ENCODE measurements around the gene LMTK3. TPM values are rescaled to one million over a fixed set of nuclear protein-coding genes. Genes with fewer than 3 reads are reported as not detected.
A peak's percentile ranks its signal among the peaks of the same experiment; 100 is the strongest.

The LMTK3 gene
- total and polyA plus RNA-seq, 2 experiments from 2014 or later = 1.6 to 11.8 TPM

DNA sequence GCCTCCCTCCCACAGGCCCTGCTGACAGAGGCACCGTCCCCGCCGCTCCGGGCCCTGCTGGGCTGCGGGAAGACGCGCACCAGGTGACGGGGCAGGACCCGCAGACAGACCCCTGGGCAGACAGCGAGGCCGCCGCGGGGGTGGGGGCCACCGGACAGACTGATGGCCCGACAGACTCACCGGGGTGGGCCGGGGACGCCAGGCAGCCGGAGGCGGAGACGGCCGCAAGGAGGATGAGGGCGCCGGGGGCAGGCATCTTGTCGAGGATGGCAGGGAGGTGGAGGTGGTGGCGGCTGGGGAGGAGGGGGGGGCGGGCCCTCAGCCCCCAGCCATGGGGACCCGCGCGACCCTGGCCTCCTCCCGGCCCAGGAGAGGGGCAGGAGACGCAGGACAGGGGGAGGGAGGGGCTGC, 309 bp downstream of the LMTK3 start:
- no peaks in the 10 kb centered on the region for H3K9me2 ChIP-seq (ENCODE audit: insufficient read depth)
- peaks cover 9% of the 10 kb centered on the region; the same call in 1 of the 2 replicates for H3F3A ChIP-seq (replicated peaks; ENCODE audit: low read depth)
- H3K27ac Mint-ChIP-seq = no peak overlapping the region
- peak overlapping the region; percentile 83 for H3K4me3 Mint-ChIP-seq
- peaks cover 19% of the 10 kb centered on the region for H3K4me1 Mint-ChIP-seq
- TF ChIP-seq, protein P1, sequence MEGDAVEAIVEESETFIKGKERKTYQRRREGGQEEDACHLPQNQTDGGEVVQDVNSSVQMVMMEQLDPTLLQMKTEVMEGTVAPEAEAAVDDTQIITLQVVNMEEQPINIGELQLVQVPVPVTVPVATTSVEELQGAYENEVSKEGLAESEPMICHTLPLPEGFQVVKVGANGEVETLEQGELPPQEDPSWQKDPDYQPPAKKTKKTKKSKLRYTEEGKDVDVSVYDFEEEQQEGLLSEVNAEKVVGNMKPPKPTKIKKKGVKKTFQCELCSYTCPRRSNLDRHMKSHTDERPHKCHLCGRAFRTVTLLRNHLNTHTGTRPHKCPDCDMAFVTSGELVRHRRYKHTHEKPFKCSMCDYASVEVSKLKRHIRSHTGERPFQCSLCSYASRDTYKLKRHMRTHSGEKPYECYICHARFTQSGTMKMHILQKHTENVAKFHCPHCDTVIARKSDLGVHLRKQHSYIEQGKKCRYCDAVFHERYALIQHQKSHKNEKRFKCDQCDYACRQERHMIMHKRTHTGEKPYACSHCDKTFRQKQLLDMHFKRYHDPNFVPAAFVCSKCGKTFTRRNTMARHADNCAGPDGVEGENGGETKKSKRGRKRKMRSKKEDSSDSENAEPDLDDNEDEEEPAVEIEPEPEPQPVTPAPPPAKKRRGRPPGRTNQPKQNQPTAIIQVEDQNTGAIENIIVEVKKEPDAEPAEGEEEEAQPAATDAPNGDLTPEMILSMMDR (conservative IDR thresholded peaks at IDR 0.05; ENCODE audit: low read depth in 2 of 2) = no peak
- TF ChIP-seq, protein P2, sequence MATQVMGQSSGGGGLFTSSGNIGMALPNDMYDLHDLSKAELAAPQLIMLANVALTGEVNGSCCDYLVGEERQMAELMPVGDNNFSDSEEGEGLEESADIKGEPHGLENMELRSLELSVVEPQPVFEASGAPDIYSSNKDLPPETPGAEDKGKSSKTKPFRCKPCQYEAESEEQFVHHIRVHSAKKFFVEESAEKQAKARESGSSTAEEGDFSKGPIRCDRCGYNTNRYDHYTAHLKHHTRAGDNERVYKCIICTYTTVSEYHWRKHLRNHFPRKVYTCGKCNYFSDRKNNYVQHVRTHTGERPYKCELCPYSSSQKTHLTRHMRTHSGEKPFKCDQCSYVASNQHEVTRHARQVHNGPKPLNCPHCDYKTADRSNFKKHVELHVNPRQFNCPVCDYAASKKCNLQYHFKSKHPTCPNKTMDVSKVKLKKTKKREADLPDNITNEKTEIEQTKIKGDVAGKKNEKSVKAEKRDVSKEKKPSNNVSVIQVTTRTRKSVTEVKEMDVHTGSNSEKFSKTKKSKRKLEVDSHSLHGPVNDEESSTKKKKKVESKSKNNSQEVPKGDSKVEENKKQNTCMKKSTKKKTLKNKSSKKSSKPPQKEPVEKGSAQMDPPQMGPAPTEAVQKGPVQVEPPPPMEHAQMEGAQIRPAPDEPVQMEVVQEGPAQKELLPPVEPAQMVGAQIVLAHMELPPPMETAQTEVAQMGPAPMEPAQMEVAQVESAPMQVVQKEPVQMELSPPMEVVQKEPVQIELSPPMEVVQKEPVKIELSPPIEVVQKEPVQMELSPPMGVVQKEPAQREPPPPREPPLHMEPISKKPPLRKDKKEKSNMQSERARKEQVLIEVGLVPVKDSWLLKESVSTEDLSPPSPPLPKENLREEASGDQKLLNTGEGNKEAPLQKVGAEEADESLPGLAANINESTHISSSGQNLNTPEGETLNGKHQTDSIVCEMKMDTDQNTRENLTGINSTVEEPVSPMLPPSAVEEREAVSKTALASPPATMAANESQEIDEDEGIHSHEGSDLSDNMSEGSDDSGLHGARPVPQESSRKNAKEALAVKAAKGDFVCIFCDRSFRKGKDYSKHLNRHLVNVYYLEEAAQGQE (IDR thresholded peaks at IDR 0.05; ENCODE audit: unreplicated experiment) = no peak
- TF ChIP-seq ZNF331 (CRISPR knock-in tag; IDR thresholded peaks at IDR 0.05; ENCODE audit: low read depth) (no peak), ZNF114 (CRISPR knock-in tag; IDR thresholded peaks at IDR 0.05) (no peak), NANOG (IDR thresholded peaks at IDR 0.05; ENCODE audit: borderline replicate concordance) (no peak), POLR2AphosphoS5 (IDR thresholded peaks at IDR 0.05; ENCODE audit: low read depth) (no peak), EZH2 (IDR thresholded peaks at IDR 0.05; ENCODE audit: low read depth, unreplicated experiment) (no peak), STAT1 (IDR thresholded peaks at IDR 0.05; ENCODE audit: unreplicated experiment) (no peak), EZH2phosphoT487 (IDR thresholded peaks at IDR 0.05; ENCODE audit: unreplicated experiment) (no peak), JUNB (IDR thresholded peaks at IDR 0.05; ENCODE audit: unreplicated experiment) (no peak), CREB1 (CRISPR knock-in tag; IDR thresholded peaks at IDR 0.05; ENCODE audit: low read depth) (no peak)
- TF ChIP-seq, protein P3, sequence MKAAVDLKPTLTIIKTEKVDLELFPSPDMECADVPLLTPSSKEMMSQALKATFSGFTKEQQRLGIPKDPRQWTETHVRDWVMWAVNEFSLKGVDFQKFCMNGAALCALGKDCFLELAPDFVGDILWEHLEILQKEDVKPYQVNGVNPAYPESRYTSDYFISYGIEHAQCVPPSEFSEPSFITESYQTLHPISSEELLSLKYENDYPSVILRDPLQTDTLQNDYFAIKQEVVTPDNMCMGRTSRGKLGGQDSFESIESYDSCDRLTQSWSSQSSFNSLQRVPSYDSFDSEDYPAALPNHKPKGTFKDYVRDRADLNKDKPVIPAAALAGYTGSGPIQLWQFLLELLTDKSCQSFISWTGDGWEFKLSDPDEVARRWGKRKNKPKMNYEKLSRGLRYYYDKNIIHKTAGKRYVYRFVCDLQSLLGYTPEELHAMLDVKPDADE (IDR thresholded peaks at IDR 0.05) = no peak
- TF ChIP-seq, protein P4, sequence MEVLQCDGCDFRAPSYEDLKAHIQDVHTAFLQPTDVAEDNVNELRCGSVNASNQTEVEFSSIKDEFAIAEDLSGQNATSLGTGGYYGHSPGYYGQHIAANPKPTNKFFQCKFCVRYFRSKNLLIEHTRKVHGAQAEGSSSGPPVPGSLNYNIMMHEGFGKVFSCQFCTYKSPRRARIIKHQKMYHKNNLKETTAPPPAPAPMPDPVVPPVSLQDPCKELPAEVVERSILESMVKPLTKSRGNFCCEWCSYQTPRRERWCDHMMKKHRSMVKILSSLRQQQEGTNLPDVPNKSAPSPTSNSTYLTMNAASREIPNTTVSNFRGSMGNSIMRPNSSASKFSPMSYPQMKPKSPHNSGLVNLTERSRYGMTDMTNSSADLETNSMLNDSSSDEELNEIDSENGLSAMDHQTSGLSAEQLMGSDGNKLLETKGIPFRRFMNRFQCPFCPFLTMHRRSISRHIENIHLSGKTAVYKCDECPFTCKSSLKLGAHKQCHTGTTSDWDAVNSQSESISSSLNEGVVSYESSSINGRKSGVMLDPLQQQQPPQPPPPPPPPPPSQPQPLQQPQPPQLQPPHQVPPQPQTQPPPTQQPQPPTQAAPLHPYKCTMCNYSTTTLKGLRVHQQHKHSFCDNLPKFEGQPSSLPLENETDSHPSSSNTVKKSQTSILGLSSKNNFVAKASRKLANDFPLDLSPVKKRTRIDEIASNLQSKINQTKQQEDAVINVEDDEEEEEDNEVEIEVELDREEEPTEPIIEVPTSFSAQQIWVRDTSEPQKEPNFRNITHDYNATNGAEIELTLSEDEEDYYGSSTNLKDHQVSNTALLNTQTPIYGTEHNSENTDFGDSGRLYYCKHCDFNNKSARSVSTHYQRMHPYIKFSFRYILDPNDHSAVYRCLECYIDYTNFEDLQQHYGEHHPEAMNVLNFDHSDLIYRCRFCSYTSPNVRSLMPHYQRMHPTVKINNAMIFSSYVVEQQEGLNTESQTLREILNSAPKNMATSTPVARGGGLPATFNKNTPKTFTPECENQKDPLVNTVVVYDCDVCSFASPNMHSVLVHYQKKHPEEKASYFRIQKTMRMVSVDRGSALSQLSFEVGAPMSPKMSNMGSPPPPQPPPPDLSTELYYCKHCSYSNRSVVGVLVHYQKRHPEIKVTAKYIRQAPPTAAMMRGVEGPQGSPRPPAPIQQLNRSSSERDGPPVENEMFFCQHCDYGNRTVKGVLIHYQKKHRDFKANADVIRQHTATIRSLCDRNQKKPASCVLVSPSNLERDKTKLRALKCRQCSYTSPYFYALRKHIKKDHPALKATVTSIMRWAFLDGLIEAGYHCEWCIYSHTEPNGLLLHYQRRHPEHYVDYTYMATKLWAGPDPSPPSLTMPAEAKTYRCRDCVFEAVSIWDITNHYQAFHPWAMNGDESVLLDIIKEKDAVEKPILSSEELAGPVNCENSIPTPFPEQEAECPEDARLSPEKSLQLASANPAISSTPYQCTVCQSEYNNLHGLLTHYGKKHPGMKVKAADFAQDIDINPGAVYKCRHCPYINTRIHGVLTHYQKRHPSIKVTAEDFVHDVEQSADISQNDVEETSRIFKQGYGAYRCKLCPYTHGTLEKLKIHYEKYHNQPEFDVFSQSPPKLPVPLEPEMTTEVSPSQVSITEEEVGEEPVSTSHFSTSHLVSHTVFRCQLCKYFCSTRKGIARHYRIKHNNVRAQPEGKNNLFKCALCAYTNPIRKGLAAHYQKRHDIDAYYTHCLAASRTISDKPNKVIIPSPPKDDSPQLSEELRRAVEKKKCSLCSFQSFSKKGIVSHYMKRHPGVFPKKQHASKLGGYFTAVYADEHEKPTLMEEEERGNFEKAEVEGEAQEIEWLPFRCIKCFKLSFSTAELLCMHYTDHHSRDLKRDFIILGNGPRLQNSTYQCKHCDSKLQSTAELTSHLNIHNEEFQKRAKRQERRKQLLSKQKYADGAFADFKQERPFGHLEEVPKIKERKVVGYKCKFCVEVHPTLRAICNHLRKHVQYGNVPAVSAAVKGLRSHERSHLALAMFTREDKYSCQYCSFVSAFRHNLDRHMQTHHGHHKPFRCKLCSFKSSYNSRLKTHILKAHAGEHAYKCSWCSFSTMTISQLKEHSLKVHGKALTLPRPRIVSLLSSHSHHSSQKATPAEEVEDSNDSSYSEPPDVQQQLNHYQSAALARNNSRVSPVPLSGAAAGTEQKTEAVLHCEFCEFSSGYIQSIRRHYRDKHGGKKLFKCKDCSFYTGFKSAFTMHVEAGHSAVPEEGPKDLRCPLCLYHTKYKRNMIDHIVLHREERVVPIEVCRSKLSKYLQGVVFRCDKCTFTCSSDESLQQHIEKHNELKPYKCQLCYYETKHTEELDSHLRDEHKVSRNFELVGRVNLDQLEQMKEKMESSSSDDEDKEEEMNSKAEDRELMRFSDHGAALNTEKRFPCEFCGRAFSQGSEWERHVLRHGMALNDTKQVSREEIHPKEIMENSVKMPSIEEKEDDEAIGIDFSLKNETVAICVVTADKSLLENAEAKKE (CRISPR knock-in tag; IDR thresholded peaks at IDR 0.05) = no peak
- peak overlapping the region; percentile 99 for H3K4me2 ChIP-seq
- H3K27ac ChIP-seq (ENCODE audit: low read depth) = no peak overlapping the region
- no peaks in the 10 kb centered on the region for H3K79me2 ChIP-seq (replicated peaks; ENCODE audit: insufficient read depth)
- H3K4me1 ChIP-seq (ENCODE audit: insufficient read depth) = no peaks in the 10 kb centered on the region
- no peaks in the 10 kb centered on the region for H3K36me3 ChIP-seq (ENCODE audit: insufficient read depth)
- H3K27me3 ChIP-seq (ENCODE audit: insufficient read depth) = peaks cover 11% of the 10 kb centered on the region
- DNase-seq (ENCODE audit: low spot score) (no peak), ATAC-seq (peak; percentile 4)
- H3K4me3 ChIP-seq = peak overlapping the region; percentile 86
- no peak overlapping the region for H2AFZ ChIP-seq
- no peaks in the 10 kb centered on the region for H3K9me3 Mint-ChIP-seq
- peaks cover 5% of the 10 kb centered on the region; the same call in 2 of the 3 replicates for H3K36me3 Mint-ChIP-seq (ENCODE audit: low read depth)
- H3K27me3 Mint-ChIP-seq (ENCODE audit: insufficient read depth, low read depth, poor library complexity) = peaks cover 21% of the 10 kb centered on the region
- H4K20me1 ChIP-seq (replicated peaks; ENCODE audit: insufficient read depth) = no peaks in the 10 kb centered on the region

Data from GM23338 (cell line).